Right lobe of liver (tissue), 4 donors: ENCODE measurements around the gene SMIM10.

Experiments used
- POLR2A ChIP-seq: fragments of 450-650 bp; IDR thresholded peaks from one replicate; pipeline ENCODE4 v1.6.1; 2017; ENCODE audit warnings: antibody characterized with exemption, mild to moderate bottlenecking
- TF ChIP-seq, protein P1 (sequence below), 4 donors: fragments of 200-600 bp in 3 of 4; fragments of 450-650 bp in 1 of 4; IDR thresholded peaks; one replicate each; pipeline versions ENCODE4 v1.5.1 to v1.8.0; 2016 to 2022; ENCODE audit warnings: antibody characterized with exemption in 4 of 4, mild to moderate bottlenecking in 2 of 4
- donor health status: DM: no; HTN: no; CAD: no.
- donor health status: DM: no; HTN: no; CAD: no.
- donor health status: DM: no; HTN: yes; CAD: no.

DNA sequence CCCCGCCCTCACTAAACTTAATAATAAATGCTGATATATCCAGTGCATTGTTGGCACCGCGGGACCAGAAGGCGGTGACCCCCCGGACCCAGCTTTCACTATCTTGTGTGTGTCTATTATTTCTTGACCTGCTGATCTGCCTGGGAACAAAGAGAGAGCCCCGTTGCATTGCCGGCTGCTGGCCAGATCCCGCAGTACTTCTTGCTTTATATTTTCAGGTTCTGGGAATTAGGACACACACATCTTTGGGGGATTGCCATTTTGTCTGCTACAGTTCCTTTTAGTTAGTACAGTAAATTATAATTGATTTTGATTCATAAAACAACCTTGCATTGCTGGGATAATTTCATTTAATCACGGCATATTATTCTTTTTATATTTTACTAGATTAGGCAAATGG lies 33.7 kb downstream of the SMIM10 start:
- no peak for TF ChIP-seq POLR2A
- TF ChIP-seq, protein P1, sequence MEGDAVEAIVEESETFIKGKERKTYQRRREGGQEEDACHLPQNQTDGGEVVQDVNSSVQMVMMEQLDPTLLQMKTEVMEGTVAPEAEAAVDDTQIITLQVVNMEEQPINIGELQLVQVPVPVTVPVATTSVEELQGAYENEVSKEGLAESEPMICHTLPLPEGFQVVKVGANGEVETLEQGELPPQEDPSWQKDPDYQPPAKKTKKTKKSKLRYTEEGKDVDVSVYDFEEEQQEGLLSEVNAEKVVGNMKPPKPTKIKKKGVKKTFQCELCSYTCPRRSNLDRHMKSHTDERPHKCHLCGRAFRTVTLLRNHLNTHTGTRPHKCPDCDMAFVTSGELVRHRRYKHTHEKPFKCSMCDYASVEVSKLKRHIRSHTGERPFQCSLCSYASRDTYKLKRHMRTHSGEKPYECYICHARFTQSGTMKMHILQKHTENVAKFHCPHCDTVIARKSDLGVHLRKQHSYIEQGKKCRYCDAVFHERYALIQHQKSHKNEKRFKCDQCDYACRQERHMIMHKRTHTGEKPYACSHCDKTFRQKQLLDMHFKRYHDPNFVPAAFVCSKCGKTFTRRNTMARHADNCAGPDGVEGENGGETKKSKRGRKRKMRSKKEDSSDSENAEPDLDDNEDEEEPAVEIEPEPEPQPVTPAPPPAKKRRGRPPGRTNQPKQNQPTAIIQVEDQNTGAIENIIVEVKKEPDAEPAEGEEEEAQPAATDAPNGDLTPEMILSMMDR (IDR thresholded peaks at IDR 0.05) = no peak
